SK-N-SH treated with all-trans-retinoic acid at 6 μM for 48 hours (cell line): ENCODE results near the gene PBX1.

Source experiments
- ATAC-seq: fragments of 200-7000 bp; cut with Tn5 transposase; 3 replicates; pipeline ENCODE4 v1.9.1; 2020; ENCODE audit warnings: mild to moderate bottlenecking, moderate library complexity
- ARNTL ChIP-seq: fragments of 450-650 bp; formaldehyde crosslinking; IDR thresholded peaks from 2 replicates; pipeline ENCODE4 v1.5.0; 2020; ENCODE audit warnings: low read depth, mild to moderate bottlenecking, moderate library complexity, borderline replicate concordance
- BACH2 ChIP-seq: fragments of 250-450 bp; sonication (Bioruptor Pico); IDR thresholded peaks from 2 replicates; pipeline ENCODE4 v1.9.0; 2021; ENCODE audit warnings: mild to moderate bottlenecking, borderline replicate concordance
- CREB5 ChIP-seq: fragments of 250-450 bp; sonication (Bioruptor Pico); IDR thresholded peaks from 2 replicates; pipeline ENCODE4 v1.5.1; 2020; ENCODE audit warnings: low read depth, mild to moderate bottlenecking, moderate library complexity
- CSDC2 ChIP-seq: fragments of 250-450 bp; sonication (Bioruptor Pico); IDR thresholded peaks from 2 replicates; pipeline ENCODE4 v1.5.0; 2020; ENCODE audit warnings: mild to moderate bottlenecking, moderate library complexity
- CSRNP3 ChIP-seq: fragments of 250-450 bp; sonication (Bioruptor Pico); IDR thresholded peaks from 2 replicates; pipeline ENCODE4 v1.5.1; 2021; ENCODE audit warnings: mild to moderate bottlenecking, moderate library complexity
- ESRRG ChIP-seq: fragments of 250-450 bp; sonication (Bioruptor Pico); IDR thresholded peaks from 2 replicates; pipeline ENCODE4 v1.6.1; 2021; ENCODE audit warnings: mild to moderate bottlenecking
- GLIS3 ChIP-seq: fragments of 250-450 bp; sonication (Bioruptor Pico); IDR thresholded peaks from 2 replicates; pipeline ENCODE4 v1.5.0; 2020; ENCODE audit warnings: mild to moderate bottlenecking, moderate library complexity
- ISL1 ChIP-seq: fragments of 250-450 bp; sonication (Bioruptor Pico); IDR thresholded peaks from 2 replicates; pipeline ENCODE4 v2.1.2; 2022; ENCODE audit warnings: mild to moderate bottlenecking, moderate library complexity
- OSR1 ChIP-seq: fragments of 250-450 bp; sonication (Bioruptor Pico); IDR thresholded peaks from 2 replicates; pipeline ENCODE4 v1.8.0; 2022; ENCODE audit warnings: moderate library complexity, mild to moderate bottlenecking, inconsistent platforms
- PATZ1 ChIP-seq: fragments of 250-450 bp; sonication (Bioruptor Pico); IDR thresholded peaks from 2 replicates; pipeline ENCODE4 v1.8.0; 2020; ENCODE audit warnings: mild to moderate bottlenecking, moderate library complexity, borderline replicate concordance
- POU6F1 ChIP-seq: fragments of 250-450 bp; sonication (Bioruptor Pico); IDR thresholded peaks from 2 replicates; pipeline ENCODE4 v1.8.0; 2021; ENCODE audit warnings: low read depth, mild to moderate bottlenecking, moderate library complexity, borderline replicate concordance
- PPARA ChIP-seq: fragments of 250-450 bp; sonication (Bioruptor Pico); IDR thresholded peaks from 2 replicates; pipeline ENCODE4 v1.5.0; 2020; ENCODE audit warnings: mild to moderate bottlenecking, borderline replicate concordance
- RARB ChIP-seq: fragments of 250-450 bp; sonication (Bioruptor Pico); IDR thresholded peaks from 2 replicates; pipeline ENCODE4 v1.8.0; 2021; ENCODE audit warnings: mild to moderate bottlenecking, moderate library complexity
- SNAI2 ChIP-seq: fragments of 250-450 bp; sonication (Bioruptor Pico); IDR thresholded peaks from 2 replicates; pipeline ENCODE4 v1.5.0; 2020; ENCODE audit warnings: mild to moderate bottlenecking, moderate library complexity
- TCF4 ChIP-seq: fragments of 250-450 bp; sonication (Bioruptor Pico); IDR thresholded peaks from 2 replicates; pipeline ENCODE4 v1.8.0; 2021; ENCODE audit warnings: mild to moderate bottlenecking, moderate library complexity, borderline replicate concordance
- TOX ChIP-seq: fragments of 250-450 bp; sonication (Bioruptor Pico); IDR thresholded peaks from 2 replicates; pipeline ENCODE4 v1.8.0; 2021; ENCODE audit warnings: mild to moderate bottlenecking, moderate library complexity, borderline replicate concordance
- ZC3H10 ChIP-seq: fragments of 250-450 bp; sonication (Bioruptor Pico); IDR thresholded peaks from 2 replicates; pipeline ENCODE4 v1.5.1; 2021; ENCODE audit warnings: mild to moderate bottlenecking, moderate library complexity
- ZFP3 ChIP-seq: fragments of 250-450 bp; sonication (Bioruptor Pico); IDR thresholded peaks from 2 replicates; pipeline ENCODE4 v1.5.0; 2020; ENCODE audit warnings: mild to moderate bottlenecking, moderate library complexity
- ZFP30 ChIP-seq: fragments of 450-650 bp; formaldehyde crosslinking; IDR thresholded peaks from 2 replicates; pipeline ENCODE4 v1.5.0; 2022; ENCODE audit warnings: mild to moderate bottlenecking, moderate library complexity
- ZNF565 ChIP-seq: fragments of 450-650 bp; formaldehyde crosslinking; conservative IDR thresholded peaks from 2 replicates; pipeline ENCODE4 v1.5.0; 2020; ENCODE audit warnings: low read depth, mild to moderate bottlenecking, moderate library complexity
- ZNF70 ChIP-seq: fragments of 450-650 bp; formaldehyde crosslinking; IDR thresholded peaks from 2 replicates; pipeline ENCODE4 v1.5.0; 2020; ENCODE audit warnings: mild to moderate bottlenecking, moderate library complexity
- ZNF8 ChIP-seq: fragments of 450-650 bp; formaldehyde crosslinking; IDR thresholded peaks from 2 replicates; pipeline ENCODE4 v1.5.0; 2020; ENCODE audit warnings: mild to moderate bottlenecking, moderate library complexity

PBX1 gene

GRCh38 chr1:164617377-164618201 lies 58.6 kb downstream of the PBX1 start:
- peak; percentile 78 for ATAC-seq

GRCh38 chr1:164618202-164618564 lies 59.2 kb downstream of the PBX1 start:
- TF ChIP-seq CSRNP3: no peak
- no peak for TF ChIP-seq SNAI2 (CRISPR knock-in tag)
- TF ChIP-seq ZC3H10 (CRISPR knock-in tag): no peak
- TF ChIP-seq CREB5: no peak
- TF ChIP-seq RARB (CRISPR knock-in tag): no peak
- TF ChIP-seq ARNTL: no peak
- no peak for TF ChIP-seq PPARA (CRISPR knock-in tag)
- no peak for TF ChIP-seq BACH2 (CRISPR knock-in tag)
- no peak for TF ChIP-seq ZNF70 (CRISPR knock-in tag)
- TF ChIP-seq ZFP3: no peak
- no peak for TF ChIP-seq ZNF565 (CRISPR knock-in tag)
- no peak for TF ChIP-seq OSR1 (CRISPR knock-in tag)
- TF ChIP-seq ISL1: no peak
- no peak for ATAC-seq

More at GRCh38 chr1:164617377-164618201, 58.6 kb downstream of the PBX1 start:
- no peak for TF ChIP-seq TOX (CRISPR knock-in tag)
- no peak for TF ChIP-seq GLIS3 (CRISPR knock-in tag)
- TF ChIP-seq PPARA (CRISPR knock-in tag): no peak
- no peak for TF ChIP-seq ZNF8 (CRISPR knock-in tag)
- TF ChIP-seq, all 23 proteins: peak for 0

- no peak for TF ChIP-seq ZNF565 (CRISPR knock-in tag)
- no peak for TF ChIP-seq POU6F1
- no peak for TF ChIP-seq ESRRG (CRISPR knock-in tag)
- TF ChIP-seq CSDC2 (CRISPR knock-in tag): no peak
- no peak for TF ChIP-seq CREB5
- no peak for TF ChIP-seq ZNF8 (CRISPR knock-in tag)
- no peak for TF ChIP-seq PPARA (CRISPR knock-in tag)
- TF ChIP-seq OSR1 (CRISPR knock-in tag): no peak
- no peak for TF ChIP-seq SNAI2 (CRISPR knock-in tag)
- no peak for TF ChIP-seq ISL1
- no peak for TF ChIP-seq GLIS3 (CRISPR knock-in tag)
- TF ChIP-seq, all 23 proteins: peak for 0
- no peak for ATAC-seq
Measured at GRCh38 chr1:164619006-164619784, 60.2 kb downstream of the PBX1 start.

- ATAC-seq: no peak
- no peak for TF ChIP-seq ISL1
- TF ChIP-seq TOX (CRISPR knock-in tag): no peak
- no peak for TF ChIP-seq RARB (CRISPR knock-in tag)
- no peak for TF ChIP-seq ARNTL
- TF ChIP-seq CSDC2 (CRISPR knock-in tag): no peak
- TF ChIP-seq ZC3H10 (CRISPR knock-in tag): no peak
- TF ChIP-seq PATZ1 (CRISPR knock-in tag): no peak
- TF ChIP-seq SNAI2 (CRISPR knock-in tag): no peak
- TF ChIP-seq TCF4 (CRISPR knock-in tag): no peak
- no peak for TF ChIP-seq ZNF8 (CRISPR knock-in tag)
- no peak for TF ChIP-seq ZNF565 (CRISPR knock-in tag)
- no peak for TF ChIP-seq POU6F1
- no peak for TF ChIP-seq ZFP3
- TF ChIP-seq ZFP30 (CRISPR knock-in tag): no peak
- no peak for TF ChIP-seq ESRRG (CRISPR knock-in tag)
Measured at GRCh38 chr1:164622068-164622845, 63.3 kb downstream of the PBX1 start.
